ENCODE results near the gene KDR.

KDR gene

DNA sequence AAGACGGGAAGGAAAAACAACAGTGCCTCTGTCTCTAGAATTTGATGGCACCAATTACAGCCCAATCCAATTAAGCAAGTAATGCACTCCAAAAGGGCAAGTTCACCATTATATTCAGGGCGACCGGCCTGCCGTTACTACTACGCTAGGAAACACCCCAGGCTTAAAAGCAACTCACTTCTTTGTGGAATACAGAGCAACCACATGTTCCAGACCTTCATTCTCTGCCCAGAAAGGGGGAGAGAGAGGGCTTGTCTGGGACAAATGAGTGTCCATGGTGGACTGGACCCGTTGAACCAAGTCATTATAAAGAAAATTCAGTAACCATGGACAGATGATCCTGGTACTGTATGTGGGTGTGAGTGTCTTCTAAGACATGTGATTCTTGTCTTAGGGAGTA, 1.6 kb downstream of the KDR start:
- no peak for DNase-seq (ENCODE audit: low spot score)

DNA sequence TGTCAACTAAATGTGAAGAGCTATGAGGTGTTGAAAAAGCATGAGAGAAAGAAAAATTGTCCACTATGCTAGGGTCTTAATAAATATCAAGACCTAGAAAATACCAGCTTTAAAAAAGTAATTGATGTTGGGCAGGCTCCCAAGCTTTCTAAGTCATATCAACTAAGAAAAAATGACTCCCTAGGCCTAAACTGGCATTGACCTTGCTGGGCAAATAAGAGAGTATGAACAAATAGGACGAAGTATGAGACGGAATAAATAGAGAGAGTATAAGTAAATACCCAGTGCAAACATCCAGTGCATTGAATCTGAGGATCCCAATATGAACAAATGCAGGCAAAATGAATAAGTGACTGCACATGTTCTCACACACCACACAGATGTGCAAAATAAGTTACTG, 3.2 kb downstream of the KDR start:
- no peak for DNase-seq (ENCODE audit: low spot score)

- DNase-seq (ENCODE audit: low spot score), result no peak
Observed at GRCh38 chr4:55121246-55121645, 4.1 kb downstream of the KDR start.

DNA sequence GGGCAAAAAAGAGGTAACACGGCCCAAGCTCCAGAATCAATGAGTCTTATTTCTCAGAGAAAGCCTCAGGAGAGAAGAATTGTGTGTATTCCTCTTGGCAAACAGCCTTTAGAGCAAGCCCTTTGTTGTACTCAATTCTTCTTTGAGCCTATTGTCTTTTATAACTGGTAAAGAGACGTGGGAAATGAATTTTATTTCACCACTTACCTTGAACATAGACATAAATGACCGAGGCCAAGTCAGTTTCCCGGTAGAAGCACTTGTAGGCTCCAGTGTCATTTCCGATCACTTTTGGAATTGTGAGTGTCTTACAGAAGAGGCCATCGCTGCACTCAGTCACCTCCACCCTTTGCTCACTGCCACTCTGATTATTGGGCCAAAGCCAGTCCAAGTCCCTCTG, 7.0 kb downstream of the KDR start:
- no peak for DNase-seq (ENCODE audit: low spot score)

- DNase-seq (ENCODE audit: low spot score), result no peak
Observed at GRCh38 chr4:55117511-55117910, 7.9 kb downstream of the KDR start.

- no peak for DNase-seq (ENCODE audit: low spot score)
Observed at GRCh38 chr4:55116450-55116849, 8.9 kb downstream of the KDR start.

DNA sequence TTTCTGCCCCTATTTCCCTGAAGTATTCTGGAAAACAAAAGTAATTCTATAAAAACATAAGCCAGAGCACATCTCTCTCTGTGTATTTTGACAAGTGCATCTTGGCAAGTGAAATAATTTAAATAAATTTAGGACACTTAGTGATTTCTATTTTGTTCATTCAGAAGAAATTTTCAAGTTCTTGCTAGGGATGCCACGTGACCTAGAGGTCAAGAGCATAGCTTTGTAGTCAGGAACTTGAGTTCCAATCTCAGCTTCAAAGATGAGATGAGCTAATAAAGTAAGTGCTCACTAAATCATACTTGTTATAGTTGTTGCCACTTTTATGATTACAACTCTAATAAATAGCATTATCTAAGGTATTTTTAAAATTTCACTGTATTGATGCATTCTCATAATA, 13.8 kb downstream of the KDR start:
- DNase-seq (ENCODE audit: low spot score), result no peak

DNA sequence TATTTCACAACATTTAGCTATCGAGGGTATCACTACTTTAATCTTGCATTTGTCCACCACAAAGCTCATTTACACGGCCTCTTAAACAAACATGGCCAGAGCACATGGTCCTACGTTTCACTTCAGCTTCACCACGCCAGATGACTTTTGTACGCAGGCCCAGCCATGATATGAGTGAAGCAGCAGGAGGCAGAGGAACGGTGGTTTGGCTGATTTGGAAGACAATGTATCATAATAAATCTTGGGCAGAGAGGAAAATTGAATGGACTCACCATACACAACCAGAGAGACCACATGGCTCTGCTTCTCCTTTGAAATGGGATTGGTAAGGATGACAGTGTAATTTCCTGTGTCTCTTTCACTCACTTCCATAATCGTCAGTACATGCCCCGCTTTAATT, 15.3 kb downstream of the KDR start:
- DNase-seq (ENCODE audit: low spot score), result no peak

DNA sequence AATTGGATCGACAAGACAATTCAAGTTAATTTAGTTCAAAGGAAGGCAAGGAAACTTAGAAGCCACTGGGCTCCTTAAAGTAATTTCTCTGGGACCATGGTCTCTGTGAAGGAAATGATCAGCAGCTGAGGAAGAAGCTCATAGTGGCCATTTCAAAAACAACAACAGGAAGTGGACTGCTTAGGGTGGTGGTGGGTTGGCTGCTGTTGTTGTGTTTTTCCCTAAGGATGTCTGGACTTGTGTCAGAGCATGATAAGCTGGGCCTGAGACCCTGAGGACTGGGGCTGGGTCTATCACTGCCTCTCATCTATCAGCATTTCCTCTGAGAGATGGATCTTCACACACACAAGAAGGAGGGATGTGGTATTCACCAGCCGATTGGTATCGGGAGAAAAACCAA, 18.3 kb downstream of the KDR start:
- no peak for DNase-seq (ENCODE audit: low spot score)

DNA sequence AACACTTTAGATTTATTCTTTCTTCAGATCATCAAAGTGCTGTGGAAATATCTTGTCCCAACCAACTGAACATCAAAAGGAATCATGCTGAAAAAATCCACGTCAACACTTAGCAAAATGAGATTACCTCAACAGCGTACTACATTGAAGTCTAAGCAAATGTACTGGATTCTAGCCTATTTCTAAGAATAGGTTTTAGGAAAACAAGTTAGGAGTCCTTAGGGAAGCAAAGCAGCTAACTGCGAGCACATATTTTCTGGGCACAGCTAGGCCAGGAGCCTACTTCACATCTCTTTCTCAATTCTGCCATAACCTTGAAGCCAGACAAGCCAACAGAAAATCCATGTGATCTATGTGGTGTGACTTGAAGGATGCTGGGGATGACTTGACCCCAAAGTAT, 22.2 kb downstream of the KDR start:
- DNase-seq (ENCODE audit: low spot score), result no peak

DNA sequence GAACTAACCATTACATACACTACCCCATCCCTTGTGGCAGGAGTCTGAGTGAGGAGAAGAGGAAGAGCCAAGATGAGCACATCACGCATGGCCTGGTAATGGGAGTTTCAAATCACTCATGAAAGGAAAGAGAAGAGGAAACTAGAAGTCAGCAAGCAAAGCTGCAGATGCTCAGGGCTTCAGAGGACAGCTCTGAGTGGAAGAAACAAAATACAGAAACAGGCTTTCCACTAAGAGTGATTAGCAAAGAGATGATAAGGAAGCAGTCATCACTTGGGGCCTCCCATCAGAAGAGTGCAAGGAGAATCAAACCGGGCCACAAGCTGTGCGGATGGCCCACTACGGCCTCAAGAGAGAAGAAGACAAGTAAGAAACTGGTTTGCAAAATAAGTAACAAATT, 25.6 kb downstream of the KDR start:
- DNase-seq (ENCODE audit: low spot score), result no peak

GRCh38 chr4:55098456-55099204, 26.8 kb downstream of the KDR start:
- DNase-seq (ENCODE audit: low spot score), result no peak

GRCh38 chr4:55096619-55097018, 28.8 kb downstream of the KDR start:
- no peak for DNase-seq (ENCODE audit: low spot score)

- DNase-seq (ENCODE audit: low spot score), result no peak
Observed at GRCh38 chr4:55096045-55096444, 29.4 kb downstream of the KDR start.

GRCh38 chr4:55092504-55092903, 32.9 kb downstream of the KDR start:
- no peak for DNase-seq (ENCODE audit: low spot score)

- DNase-seq (ENCODE audit: low spot score), result no peak
Observed at GRCh38 chr4:55089916-55090315, 35.5 kb downstream of the KDR start.

DNA sequence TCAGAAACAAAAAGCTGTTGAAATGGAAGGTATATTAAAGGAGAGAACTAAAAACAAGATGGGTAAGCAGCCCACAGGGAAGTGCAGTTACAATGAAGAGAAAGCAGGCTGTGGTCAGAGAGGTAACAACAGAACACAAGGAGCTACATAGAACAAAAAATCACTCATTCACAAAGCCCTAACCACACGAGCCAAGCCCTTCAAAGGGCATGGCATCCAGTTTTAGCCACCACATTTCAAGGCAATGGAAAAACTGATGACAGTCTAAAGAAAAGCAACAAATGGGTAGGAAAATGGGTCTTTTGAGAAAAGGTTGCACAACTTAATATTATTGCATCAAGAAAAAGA, 37.5 kb downstream of the KDR start:
- DNase-seq (ENCODE audit: low spot score), result no peak

GRCh38 chr4:55087009-55087912, 38.1 kb downstream of the KDR start:
- peak; percentile 70 for DNase-seq (ENCODE audit: low spot score)

DNA sequence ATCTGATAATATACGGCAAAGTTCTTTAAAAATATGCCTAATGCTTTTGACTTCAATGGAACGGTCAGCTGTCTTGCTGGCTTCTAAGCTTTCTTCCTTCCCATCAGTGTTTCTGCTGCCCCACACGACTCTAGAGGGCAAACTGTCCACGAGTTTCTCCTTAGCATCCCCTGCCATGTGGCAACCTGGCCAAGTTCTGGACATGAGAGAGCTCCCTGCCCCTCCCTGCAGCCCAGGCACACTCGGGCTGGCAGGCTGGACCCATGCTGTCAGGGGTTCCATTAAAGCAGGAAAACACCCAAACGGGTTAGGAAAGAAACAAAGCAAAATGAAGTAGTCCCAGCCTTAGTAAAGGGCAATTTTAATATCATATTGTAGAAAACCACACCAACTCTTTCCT, 38.8 kb downstream of the KDR start:
- DNase-seq (ENCODE audit: low spot score), result peak; percentile 46

DNA sequence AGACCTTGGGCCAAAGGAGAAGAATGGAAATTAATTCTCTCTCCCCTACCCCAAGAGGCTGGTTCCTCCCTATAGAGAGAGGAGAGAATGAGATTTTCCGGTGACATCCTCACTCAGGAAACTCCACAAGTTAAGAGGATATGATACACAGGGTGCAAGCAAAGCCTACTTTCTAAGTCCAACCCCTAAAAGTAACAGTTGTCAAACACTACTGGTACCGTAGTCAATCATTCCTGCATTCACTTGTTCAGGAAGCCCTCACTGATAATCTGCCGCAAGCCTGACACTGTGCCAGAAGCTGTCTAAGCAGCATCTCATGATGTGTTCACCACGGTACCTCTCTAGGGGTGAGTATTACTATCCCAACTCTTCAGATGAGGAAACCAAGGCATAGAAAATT, 41.7 kb downstream of the KDR start:
- no peak for DNase-seq (ENCODE audit: low spot score)

DNA sequence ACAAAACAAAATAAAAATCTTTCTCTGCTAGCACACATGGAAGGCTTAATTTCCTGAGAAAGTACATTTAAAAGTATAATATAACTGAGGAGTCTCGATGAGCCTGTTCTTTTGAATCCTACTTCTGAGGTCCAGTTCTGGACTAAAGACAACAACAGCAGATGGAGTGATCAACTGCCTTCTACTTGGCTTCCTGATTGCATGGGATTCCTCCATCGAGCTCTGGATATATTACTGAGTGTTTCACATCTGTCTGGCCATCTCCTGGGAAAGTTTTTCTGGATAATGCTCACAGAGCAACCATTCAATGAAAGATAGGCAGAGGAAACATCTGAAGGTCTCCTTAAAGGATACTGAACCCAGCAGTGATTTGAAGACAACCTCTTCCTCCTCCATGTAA, 42.6 kb downstream of the KDR start:
- no peak for DNase-seq (ENCODE audit: low spot score)

DNA sequence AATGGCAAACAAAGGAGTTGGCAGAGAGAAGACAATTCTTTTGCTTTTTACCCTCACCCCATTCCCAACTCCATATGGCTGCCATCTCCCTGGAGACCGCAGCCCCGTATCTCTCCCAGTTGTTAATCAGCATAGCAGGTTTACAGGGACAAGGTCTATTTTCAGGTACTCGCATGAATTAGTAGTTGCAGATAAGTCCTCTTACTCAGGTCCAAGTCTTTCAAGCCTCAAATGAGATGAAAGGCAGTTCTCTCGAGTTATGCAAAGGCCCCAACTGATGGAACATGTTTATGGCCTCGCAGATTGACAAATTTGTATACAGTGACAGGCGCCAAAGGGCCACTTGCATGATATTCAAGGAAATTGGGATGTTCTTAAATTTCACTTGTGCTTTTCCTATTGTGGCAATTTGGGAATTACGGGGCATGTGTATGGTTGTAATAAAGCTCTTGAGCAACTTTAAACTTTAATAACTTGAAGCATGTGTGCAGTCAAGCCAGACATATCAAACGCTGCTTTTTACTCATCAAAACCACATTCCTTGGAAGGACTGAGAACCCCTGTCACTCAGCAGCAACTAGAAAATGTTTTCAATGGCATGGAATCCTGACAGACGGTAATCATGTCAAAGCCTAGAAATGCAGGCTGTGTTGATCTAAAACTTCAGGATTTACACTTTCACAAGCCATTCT, 45.1 kb downstream of the KDR start:
- no peak for DNase-seq (ENCODE audit: low spot score)

Measured in putamen (tissue), 1 donor.